ENCODE data around the gene TGFBI. TPM values are rescaled to one million over a fixed set of nuclear protein-coding genes. Genes with fewer than 3 reads are reported as not detected.

TGFBI gene
- total and polyA plus RNA-seq, 2 donors, result 220 to 394 TPM

GRCh38 chr5:136012041-136012804 lies 16.6 kb upstream of the TGFBI start:
- WGBS, result 21% methylated on average over 3 of the region's 3 CpGs
- Histone ChIP-seq H3K27ac (ENCODE audit: low read depth) (no peak overlapping the region), H3K36me3 (ENCODE audit: insufficient read depth) (no peaks in the 10 kb centered on the region), H3K4me3 (ENCODE audit: low read depth, low read length) (no peak overlapping the region), H3K4me1 (ENCODE audit: insufficient read depth) (no peaks in the 10 kb centered on the region)
- no peak for DNase-seq (ENCODE audit: extremely low spot score)

- Histone ChIP-seq H3K36me3 (ENCODE audit: insufficient read depth) (no peaks in the 10 kb centered on the region), H3K4me3 (ENCODE audit: low read depth, low read length) (no peak overlapping the region), H3K27ac (ENCODE audit: low read depth) (no peak overlapping the region), H3K4me1 (ENCODE audit: insufficient read depth) (no peaks in the 10 kb centered on the region)
- DNase-seq (ENCODE audit: extremely low spot score), result no peak
- WGBS, result 42% methylated on average over 2 of the region's 2 CpGs
These were observed 15.2 kb upstream of the TGFBI start for GRCh38 chr5:136013559-136013958.

- Histone ChIP-seq H3K36me3 (ENCODE audit: insufficient read depth) (no peaks in the 10 kb centered on the region), H3K4me1 (ENCODE audit: insufficient read depth) (no peaks in the 10 kb centered on the region), H3K4me3 (ENCODE audit: low read depth, low read length) (no peak overlapping the region), H3K27ac (ENCODE audit: low read depth) (no peak overlapping the region)
- no peak for DNase-seq (ENCODE audit: extremely low spot score)
- 34% methylated on average over 7 of the region's 7 CpGs for WGBS
These were observed 14.5 kb upstream of the TGFBI start for GRCh38 chr5:136014049-136015002.

- 65% methylated on average over 6 of the region's 6 CpGs for WGBS
- Histone ChIP-seq H3K36me3 (ENCODE audit: insufficient read depth) (no peaks in the 10 kb centered on the region), H3K4me1 (ENCODE audit: insufficient read depth) (no peaks in the 10 kb centered on the region), H3K27ac (ENCODE audit: low read depth) (no peak overlapping the region), H3K4me3 (ENCODE audit: low read depth, low read length) (no peak overlapping the region)
- no peak for DNase-seq (ENCODE audit: extremely low spot score)
These were observed 13.8 kb upstream of the TGFBI start for GRCh38 chr5:136015003-136015375.

GRCh38 chr5:136015966-136016650 lies 12.7 kb upstream of the TGFBI start:
- WGBS, result 96% methylated on average over 2 of the region's 2 CpGs
- no peak for DNase-seq (ENCODE audit: extremely low spot score)
- H3K4me3 ChIP-seq (ENCODE audit: low read depth, low read length), result no peak overlapping the region
- H3K27ac ChIP-seq (ENCODE audit: low read depth), result no peak overlapping the region
- H3K36me3 ChIP-seq (ENCODE audit: insufficient read depth), result no peaks in the 10 kb centered on the region
- H3K4me1 ChIP-seq (ENCODE audit: insufficient read depth), result no peaks in the 10 kb centered on the region

- DNase-seq (ENCODE audit: extremely low spot score), result no peak
- H3K36me3 ChIP-seq (ENCODE audit: insufficient read depth), result no peaks in the 10 kb centered on the region
- 69% methylated on average over 2 of the region's 2 CpGs for WGBS
- no peaks in the 10 kb centered on the region for H3K4me1 ChIP-seq (ENCODE audit: insufficient read depth)
- H3K4me3 ChIP-seq (ENCODE audit: low read depth, low read length), result no peak overlapping the region
- H3K27ac ChIP-seq (ENCODE audit: low read depth), result no peak overlapping the region
These were observed 11.8 kb upstream of the TGFBI start for GRCh38 chr5:136016945-136017530.

GRCh38 chr5:136018814-136019783 lies 9.7 kb upstream of the TGFBI start:
- H3K36me3 ChIP-seq (ENCODE audit: insufficient read depth), result no peaks in the 10 kb centered on the region
- DNase-seq (ENCODE audit: extremely low spot score), result peak; percentile 71
- H3K4me1 ChIP-seq (ENCODE audit: insufficient read depth), result no peaks in the 10 kb centered on the region
- 47% methylated on average over 11 of the region's 11 CpGs for WGBS
- peak overlapping the region; percentile 12 for H3K27ac ChIP-seq (ENCODE audit: low read depth)
- no peak overlapping the region for H3K4me3 ChIP-seq (ENCODE audit: low read depth, low read length)

- Histone ChIP-seq H3K4me1 (ENCODE audit: insufficient read depth) (no peaks in the 10 kb centered on the region), H3K36me3 (ENCODE audit: insufficient read depth) (no peaks in the 10 kb centered on the region), H3K27ac (ENCODE audit: low read depth) (peak overlapping the region; percentile 12), H3K4me3 (ENCODE audit: low read depth, low read length) (no peak overlapping the region)
- WGBS, result 57% methylated on average over 2 of the region's 2 CpGs
- DNase-seq (ENCODE audit: extremely low spot score), result no peak
These were observed 8.8 kb upstream of the TGFBI start for GRCh38 chr5:136020001-136020382.

- WGBS, result 37% methylated on average over 10 of the region's 10 CpGs
- Histone ChIP-seq H3K36me3 (ENCODE audit: insufficient read depth) (no peaks in the 10 kb centered on the region), H3K4me3 (ENCODE audit: low read depth, low read length) (no peak overlapping the region), H3K27ac (ENCODE audit: low read depth) (no peak overlapping the region), H3K4me1 (ENCODE audit: insufficient read depth) (no peaks in the 10 kb centered on the region)
- DNase-seq (ENCODE audit: extremely low spot score), result no peak
These were observed 8.3 kb upstream of the TGFBI start for GRCh38 chr5:136020383-136021015.

- Histone ChIP-seq H3K36me3 (ENCODE audit: insufficient read depth) (no peaks in the 10 kb centered on the region), H3K4me1 (ENCODE audit: insufficient read depth) (no peaks in the 10 kb centered on the region), H3K27ac (ENCODE audit: low read depth) (no peak overlapping the region), H3K4me3 (ENCODE audit: low read depth, low read length) (no peak overlapping the region)
- WGBS, result 81% methylated on average over 4 of the region's 4 CpGs
- DNase-seq (ENCODE audit: extremely low spot score), result no peak
These were observed 7.8 kb upstream of the TGFBI start for GRCh38 chr5:136021016-136021405.

GRCh38 chr5:136022965-136023364 lies 5.8 kb upstream of the TGFBI start:
- H3K4me3 ChIP-seq (ENCODE audit: low read depth, low read length), result no peak overlapping the region
- 91% methylated on average over 7 of the region's 7 CpGs for WGBS
- no peaks in the 10 kb centered on the region for H3K36me3 ChIP-seq (ENCODE audit: insufficient read depth)
- DNase-seq (ENCODE audit: extremely low spot score), result no peak
- H3K27ac ChIP-seq (ENCODE audit: low read depth), result no peak overlapping the region
- no peaks in the 10 kb centered on the region for H3K4me1 ChIP-seq (ENCODE audit: insufficient read depth)

- no peaks in the 10 kb centered on the region for H3K4me1 ChIP-seq (ENCODE audit: insufficient read depth)
- H3K4me3 ChIP-seq (ENCODE audit: low read depth, low read length), result no peak overlapping the region
- H3K36me3 ChIP-seq (ENCODE audit: insufficient read depth), result no peaks in the 10 kb centered on the region
- 56% methylated on average over 9 of the region's 9 CpGs for WGBS
- DNase-seq (ENCODE audit: extremely low spot score), result no peak
- no peak overlapping the region for H3K27ac ChIP-seq (ENCODE audit: low read depth)
These were observed 4.7 kb upstream of the TGFBI start for GRCh38 chr5:136023958-136024541.

All from urinary bladder (tissue), 4 donors.